ENCODE measurements around the gene TSPAN5.

The TSPAN5 gene

DNA sequence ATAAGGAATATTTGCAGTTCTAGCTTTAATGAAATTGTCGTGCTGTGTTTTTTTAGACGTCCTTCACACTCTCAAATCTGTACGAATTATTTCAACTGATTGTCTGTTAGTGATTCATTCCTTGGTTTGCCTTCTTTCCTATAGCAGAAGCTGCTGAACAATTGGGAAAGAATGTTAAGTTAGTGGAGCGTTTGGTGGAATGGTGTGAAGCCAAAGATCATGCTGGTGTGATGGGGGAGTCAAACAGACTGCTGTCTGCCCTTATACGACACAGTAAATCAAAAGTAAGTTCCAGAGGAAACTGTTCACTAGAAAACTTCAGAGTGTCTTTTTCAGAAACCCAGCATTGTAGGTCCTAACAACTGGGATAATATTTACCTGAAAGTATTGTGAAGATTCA lies 237.3 kb downstream of the TSPAN5 start (continued):
- no peak for TF ChIP-seq POU6F1 (CRISPR knock-in tag; IDR thresholded peaks at IDR 0.05; ENCODE audit: borderline replicate concordance, low read depth)

Data from SK-N-SH treated with all-trans-retinoic acid at 6 μM for 48 hours (cell line).